HG02763 (cell line): ENCODE measurements around the gene CAMK1G.

Experiments
- ATAC-seq: cut with Tn5 transposase; IDR thresholded peaks from one replicate; pipeline ENCODE4 v1.9.1; 2021; ENCODE audit warnings: mild to moderate bottlenecking, moderate library complexity; ENCODE audit not compliant: unreplicated experiment

CAMK1G gene

DNA sequence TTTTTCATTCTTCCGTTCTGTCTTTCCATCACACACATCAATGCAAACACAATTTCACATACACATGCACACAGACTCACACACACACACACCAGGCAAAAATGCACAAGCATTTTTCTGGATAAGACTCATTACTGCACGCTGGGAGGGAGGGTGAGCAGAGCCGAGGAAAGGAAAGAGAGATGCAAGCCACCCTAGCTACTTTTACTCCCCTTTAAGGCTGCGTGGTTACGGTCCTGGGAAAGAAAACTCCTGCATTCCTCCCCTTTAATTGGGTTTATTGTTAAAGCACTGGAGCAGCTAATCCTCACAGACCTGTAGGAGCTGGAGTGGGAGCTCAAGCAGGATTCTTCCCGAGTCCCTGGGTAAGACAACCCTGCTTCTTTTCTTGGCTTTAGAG is at the start of gene CAMK1G:
Gene CAMK1G (plus strand): TSS at position 307 of the 400 bp plus-strand sequence. CDS start 11,270 bp downstream, outside the sequence.
- ATAC-seq: no peak

- ATAC-seq: no peak
These were observed 48.8 kb upstream of the CAMK1G start for GRCh38 chr1:209534496-209535250.

DNA sequence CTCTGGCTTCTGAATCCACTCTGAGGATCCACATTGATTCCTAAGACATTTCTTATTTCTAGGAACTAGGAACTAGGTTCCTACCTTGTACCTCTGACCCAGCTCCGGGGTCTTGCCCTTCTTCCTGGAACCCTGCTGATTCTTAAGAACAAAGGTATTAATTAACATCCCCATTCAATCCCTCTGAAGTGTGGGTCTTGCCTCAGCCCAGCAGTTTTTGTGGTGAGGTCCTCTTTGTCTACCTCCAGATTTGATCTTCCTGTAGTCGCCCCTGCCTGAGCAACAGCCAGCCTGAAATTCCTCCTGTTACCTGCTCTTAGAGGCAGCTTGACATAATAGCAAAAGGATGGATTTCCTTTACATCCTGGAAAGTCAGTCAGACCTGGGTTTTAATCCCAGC is 46.7 kb upstream of the CAMK1G start:
- no peak for ATAC-seq

DNA sequence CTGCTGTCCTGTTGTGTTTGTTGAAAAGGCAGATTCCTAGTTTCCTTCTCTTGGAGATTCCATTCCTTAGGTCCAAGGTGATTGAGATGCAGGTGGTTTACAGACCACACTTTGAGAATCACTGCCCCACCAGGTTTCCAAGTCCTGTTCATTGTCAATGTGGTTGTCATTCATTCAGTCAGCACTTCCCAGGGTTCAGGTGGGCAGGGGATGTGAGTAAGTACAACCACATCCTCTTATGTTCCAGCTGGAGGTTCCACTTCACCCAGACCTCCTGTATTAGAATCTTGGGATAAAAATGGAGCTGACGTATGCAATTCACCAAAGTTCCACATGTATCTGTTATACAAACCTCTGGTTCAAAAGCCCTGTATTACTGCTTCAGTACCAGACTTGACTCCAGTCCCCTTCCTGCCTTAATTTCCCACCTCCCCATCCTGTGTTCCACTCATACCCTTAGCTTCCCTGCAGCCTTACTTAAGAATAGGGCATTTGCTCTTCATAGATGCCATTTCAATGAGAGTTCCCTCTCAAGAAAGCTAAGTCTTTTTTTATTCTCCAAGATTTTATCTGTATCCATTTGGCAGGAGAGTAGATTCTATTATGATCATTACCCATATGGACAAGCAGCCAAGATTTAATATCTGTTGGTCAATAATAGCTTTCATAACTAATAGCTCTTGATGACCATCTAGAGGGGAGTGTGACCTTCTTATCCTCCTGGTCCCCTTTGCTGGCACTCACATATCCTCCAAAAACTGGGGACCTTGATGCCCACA is 46.0 kb upstream of the CAMK1G start:
- ATAC-seq: no peak

GRCh38 chr1:209539576-209539975 is 43.9 kb upstream of the CAMK1G start:
- ATAC-seq: no peak

DNA sequence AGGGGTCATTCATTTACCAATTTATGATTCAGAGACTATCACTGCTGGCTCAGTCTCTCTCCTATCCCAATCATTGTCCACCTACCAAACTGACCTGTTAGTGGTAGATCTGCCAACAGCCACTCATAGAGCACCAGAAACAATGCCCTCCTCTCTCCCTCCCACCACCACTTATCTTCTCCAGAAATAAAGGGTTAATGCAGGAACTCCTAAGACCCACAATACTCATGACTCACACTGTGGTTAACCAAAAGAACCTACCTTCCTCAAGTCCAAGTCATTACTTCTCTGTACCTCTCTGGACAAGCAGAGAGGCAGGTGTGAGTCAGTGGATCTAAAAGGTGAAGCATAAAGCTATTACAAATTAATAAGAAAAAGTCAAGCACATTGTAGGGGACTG is 40.9 kb upstream of the CAMK1G start:
- ATAC-seq: no peak

DNA sequence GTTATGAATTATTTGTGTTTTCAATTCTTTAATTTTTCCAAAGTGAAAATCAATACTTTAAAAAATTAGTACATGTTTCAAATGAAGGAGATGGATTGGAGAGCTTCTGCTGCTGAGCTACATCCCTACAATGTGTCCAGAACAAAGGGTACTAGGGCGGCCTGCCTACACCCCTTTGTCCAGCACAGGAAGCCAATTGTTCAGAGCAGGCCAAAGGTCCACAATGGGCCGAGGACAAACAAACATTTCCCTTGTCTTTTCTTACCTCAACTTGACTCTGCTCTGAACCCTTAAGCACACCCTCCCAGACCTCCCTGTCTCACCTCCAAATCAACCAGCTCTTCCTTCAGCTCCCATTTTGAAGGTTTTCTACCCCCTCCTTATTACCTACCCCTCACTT is 39.4 kb upstream of the CAMK1G start:
- no peak for ATAC-seq

GRCh38 chr1:209545423-209545822 is 38.1 kb upstream of the CAMK1G start:
- ATAC-seq: no peak

DNA sequence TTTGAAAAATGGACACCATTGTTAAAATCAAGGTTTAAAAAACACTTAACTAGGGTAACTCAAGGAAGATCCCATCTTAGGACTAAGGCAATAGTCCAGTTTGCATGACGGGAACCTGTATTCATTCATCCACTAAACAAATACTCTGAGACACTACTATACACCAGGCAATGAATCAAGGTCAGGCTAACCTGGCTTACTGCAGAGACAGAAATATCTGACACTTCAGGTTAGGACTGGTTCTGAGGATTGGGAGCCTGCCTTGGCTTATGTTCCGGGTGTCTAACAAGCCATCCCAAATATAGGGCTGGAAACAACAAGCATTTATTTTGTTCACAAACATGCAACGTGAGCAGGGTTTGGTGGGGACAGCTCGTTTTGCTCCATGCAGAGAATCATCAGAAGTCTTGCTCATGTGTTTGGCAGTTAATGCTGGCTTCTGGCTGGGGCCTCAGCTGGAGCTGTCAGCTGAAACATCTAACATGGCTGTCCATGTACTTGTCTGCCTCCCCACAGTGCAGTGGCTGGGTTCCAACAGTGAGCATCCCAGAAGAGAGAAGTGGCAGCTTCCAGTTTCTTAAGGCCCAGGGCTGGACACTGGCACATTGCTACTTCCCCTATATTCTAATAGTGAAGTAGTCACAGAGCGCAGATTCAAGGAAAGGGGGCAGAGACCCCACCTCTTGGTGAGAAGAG is 37.0 kb upstream of the CAMK1G start:
- no peak for ATAC-seq

GRCh38 chr1:209547626-209548025 is 35.9 kb upstream of the CAMK1G start:
- no peak for ATAC-seq

DNA sequence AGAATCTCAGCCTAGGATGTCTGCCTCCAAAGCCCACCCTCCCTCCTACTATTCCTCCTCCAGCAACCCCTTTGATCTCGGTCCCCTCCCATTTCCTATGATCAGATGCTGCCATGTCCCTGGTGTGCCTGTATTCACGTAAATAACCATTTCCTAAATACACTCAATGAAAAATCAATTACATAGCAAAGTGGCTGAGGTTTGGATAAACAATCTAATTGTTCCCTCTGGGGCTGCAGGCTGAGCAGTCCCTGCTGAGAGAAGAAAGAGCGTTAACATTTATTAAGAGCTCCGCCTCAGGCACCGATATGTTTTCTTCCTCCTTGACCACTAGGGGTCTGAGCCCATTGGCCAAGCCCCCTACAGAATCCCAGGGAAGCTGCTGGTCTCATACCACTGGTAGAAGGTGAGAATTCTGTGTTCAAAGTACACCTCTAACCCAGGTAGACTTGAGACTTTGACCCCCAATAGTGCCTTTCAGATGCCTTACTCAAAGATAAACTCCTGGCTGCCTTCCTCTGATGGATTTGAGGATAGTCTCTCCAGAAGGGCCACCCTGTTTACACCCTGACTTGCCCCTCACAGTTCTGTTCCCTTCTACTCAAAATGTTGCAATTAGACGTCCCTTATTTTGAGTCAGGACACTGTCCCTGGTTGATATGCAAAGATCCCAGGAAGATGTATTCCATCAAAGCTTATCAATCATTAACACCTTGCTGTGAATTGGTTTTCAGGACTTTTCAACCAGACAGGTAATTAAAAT is 33.9 kb upstream of the CAMK1G start:
- ATAC-seq: no peak

DNA sequence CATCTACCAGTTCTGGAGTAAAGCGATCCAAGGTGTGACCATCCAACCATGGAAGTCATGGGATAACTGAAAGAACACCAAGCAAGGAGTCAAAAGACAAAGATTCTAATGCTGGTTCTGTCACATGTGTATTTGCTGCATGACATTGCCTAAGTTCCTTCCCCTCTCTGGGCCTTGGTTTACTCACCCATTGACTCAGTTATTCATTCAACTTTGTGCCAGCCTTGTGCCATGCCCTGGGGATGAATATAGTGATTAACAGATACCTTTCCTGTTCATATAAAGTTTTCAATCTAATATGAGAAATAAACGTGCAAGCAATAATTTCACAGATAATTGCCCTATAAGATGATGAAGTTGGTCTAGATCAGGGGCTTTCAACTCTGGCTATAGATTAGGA is 33.0 kb upstream of the CAMK1G start:
- ATAC-seq: no peak

DNA sequence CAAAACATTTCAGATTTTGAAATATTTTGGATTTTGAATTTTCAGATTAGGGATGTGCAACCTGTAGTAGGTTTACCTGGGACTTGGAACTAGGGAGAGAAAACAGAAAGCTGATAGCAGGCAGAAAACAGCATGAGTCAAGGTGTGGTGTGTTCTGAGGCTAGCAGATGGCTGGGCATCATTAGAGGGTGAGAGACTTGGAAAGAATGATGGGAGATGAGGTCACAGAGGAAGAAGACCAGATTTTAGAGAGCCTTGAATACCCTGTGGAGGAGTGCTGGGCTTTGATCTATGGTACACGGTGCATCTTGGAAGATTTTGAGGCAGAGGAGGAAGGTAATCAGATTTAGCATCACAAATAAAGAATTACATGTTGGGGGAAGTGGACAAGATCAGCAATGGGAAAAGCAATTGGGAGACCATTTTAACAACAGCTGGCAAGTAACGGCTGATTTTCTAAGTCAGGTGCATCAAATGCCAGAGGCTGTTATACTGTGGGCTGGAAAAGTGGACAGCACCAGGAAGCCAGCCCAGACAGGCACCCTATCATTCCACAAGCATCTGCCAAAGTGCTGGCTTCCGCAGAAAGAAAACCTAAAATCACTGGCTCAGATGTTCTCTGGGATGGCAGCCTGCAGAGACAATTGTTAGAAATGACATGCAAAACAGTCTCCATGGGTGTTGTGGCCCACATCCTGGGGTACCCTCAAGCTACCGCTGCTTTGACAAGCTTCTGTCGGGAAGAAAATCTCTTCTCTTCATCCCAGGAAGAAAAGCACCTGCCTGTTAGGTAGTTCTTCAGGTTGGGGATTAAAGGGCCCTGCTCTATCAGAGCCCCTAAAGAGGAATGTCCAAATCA is 30.9 kb upstream of the CAMK1G start:
- no peak for ATAC-seq

DNA sequence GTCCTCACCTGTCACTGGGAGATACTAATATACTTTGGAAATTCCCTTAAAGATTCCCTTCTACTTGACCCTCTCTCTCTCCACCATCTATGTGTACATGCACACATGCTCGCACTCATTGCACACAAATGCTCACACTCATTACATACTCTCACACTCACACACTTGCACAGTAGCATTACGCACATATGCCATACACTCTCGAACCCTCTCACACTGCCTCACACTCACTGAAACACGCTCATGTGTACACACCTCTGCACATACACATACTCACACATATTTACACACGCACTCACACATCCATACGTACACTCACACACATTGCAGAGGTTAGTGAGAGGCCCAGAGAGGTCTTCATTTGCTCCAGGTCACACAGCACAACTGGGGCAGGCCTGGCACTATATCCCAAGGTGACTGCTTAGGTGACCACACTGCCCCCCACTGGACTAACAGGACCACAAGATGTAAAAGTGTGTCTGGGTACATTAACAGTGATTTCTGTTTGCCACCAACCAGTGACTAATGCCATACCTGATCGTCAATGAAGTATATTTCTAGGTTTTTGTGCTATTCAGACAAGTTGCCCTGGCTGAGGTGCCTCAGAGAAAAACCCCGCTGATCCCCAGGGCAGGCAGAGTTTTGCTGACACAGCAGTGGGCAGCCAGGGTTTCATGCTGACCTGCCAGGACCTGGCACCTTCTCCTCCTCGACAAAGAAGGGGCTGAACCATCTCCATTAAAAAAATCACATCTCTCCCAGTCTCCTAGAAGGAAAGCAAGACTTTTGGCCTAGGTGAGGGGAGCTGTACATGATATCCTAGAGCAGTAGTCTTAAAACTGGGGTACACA is 28.5 kb upstream of the CAMK1G start:
- no peak for ATAC-seq

DNA sequence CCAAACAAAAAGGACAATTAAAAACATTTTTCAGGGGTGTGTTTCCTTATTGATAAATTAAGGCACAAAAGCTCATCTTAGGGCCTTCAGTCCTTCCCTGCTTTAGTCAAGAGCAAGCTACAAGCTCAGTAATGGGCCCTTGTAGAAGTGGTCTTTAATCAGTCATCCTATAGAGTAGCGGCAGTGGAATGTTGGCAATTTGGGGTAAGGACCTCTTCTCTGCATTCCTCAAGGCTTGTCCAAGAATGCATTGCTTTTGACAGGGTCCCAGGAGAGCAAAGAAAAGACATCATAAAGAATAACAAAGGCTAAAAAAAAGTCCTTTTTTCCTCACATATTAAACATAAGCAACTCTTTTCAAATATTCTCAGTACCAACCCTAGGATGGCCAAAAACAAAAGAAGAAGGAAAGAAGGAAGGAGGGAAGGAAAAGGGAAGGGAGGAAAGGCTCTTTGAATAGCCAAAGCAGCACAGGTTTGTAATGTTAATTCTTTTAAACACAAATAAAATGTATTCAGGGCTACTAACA is 27.3 kb upstream of the CAMK1G start:
- no peak for ATAC-seq

DNA sequence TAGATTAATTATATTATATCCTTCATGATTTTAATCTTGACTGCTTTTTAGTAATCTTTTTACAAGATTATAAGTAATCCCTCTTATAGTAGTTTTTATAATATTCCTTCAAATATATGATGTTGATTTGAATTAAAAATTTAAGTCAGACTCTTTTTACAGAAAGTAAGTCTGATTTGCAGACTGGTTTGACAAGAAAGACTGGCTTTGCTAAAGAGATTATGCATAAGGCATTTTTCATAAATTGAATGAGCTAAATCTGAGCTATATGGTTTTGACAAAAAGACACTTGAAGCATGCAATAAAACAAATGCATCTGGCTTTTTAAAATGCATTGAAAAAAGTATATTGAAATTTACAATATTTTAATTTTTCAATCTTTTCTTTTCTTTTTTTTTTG is 26.3 kb upstream of the CAMK1G start:
- no peak for ATAC-seq

DNA sequence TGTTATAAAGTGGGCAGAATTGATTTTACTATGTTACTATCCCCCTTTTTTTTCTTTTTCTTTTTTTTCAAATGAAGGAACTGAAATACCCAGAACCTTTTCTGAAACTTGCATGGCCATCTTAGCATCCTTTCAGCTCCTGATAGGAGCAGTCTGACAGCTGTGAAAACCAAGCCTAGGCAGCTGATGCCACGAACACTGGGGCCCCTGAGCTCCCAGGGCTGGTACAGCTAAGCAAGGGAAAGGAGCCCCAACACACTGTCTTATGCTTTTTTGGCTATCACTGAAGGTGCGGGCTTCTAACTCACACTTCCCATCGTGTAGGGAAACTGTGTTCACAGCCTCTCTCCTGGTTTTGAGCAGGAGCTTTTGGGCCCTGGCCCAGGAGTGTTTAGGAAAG is 23.0 kb upstream of the CAMK1G start:
- no peak for ATAC-seq

- ATAC-seq: no peak
These were observed 22.6 kb upstream of the CAMK1G start for GRCh38 chr1:209560952-209561351.

DNA sequence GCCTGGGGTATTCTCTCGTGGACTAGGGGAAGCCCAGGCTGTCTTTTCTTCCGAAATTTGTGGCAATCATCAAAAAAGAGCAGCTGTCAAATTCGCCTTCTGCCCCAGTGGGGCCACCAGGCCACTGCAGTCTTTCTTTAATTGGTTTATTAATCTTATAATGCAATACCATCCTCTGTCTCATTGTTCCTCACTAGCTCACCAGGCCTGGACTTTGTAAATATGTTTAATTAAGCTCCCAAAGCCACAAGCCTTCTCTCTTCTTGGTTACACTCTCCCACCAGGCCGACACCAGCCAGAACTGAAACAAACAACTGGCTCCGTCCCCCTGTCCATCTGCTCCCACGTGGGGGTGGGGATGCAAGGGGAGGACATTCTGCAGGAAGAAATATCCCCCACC is 22.0 kb upstream of the CAMK1G start:
- no peak for ATAC-seq
